ENCODE results near the gene NSUN5.

GRCh38 chr7:73354196-73354595 is 45.6 kb upstream of the NSUN5 start:
- TF ChIP-seq TCF12 (IDR thresholded peaks at IDR 0.05; ENCODE audit: low read depth, low read length) (no peak), ZNF274 (IDR thresholded peaks at IDR 0.05; ENCODE audit: borderline replicate concordance, extremely low read depth, low read length) (no peak), SIN3A (conservative IDR thresholded peaks at IDR 0.05 in 1 of 2, IDR thresholded peaks at IDR 0.05 in 1 of 2; ENCODE audit: low read depth in 1 of 2, low read length in 2 of 2) (no peak), EGR1 (IDR thresholded peaks at IDR 0.05; ENCODE audit: borderline replicate concordance, low read depth, low read length) (no peak), CHD2 (IDR thresholded peaks at IDR 0.05; ENCODE audit: low read length) (no peak), CTCF (IDR thresholded peaks at IDR 0.05; ENCODE audit: control extremely low read depth in 1 of 3, insufficient read depth in 1 of 3, low read depth in 1 of 3, low read length in 3 of 3) (no peak), CEBPB (IDR thresholded peaks at IDR 0.05; ENCODE audit: low read depth, low read length) (no peak), SP1 (IDR thresholded peaks at IDR 0.05; ENCODE audit: low read depth, low read length) (no peak)
- TF ChIP-seq, protein P1, sequence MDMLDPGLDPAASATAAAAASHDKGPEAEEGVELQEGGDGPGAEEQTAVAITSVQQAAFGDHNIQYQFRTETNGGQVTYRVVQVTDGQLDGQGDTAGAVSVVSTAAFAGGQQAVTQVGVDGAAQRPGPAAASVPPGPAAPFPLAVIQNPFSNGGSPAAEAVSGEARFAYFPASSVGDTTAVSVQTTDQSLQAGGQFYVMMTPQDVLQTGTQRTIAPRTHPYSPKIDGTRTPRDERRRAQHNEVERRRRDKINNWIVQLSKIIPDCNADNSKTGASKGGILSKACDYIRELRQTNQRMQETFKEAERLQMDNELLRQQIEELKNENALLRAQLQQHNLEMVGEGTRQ (IDR thresholded peaks at IDR 0.05; ENCODE audit: low read length): no peak
